Breast epithelium (tissue), 4 donors: ENCODE data around the gene SLX1A. TPM values are rescaled to one million over a fixed set of nuclear protein-coding genes. Genes with fewer than 3 reads are reported as not detected.
"Not testable (repeated sequence)": the region's sequence is repeated elsewhere in the genome, so short reads cannot be mapped to it uniquely, and the experiment has no call there.

ENCODE experiments used
- DNase-seq, 2 donors: peaks; one replicate each; pipeline ENCODE4 v3.0.0-alpha.2; 2019; ENCODE audit warnings: low spot score in 2 of 2
- H3K27ac ChIP-seq, 2 donors: fragments of 200-600 bp; sonication (generic) in 1 of 2; one replicate each; pipeline ENCODE4 v1.5.1; 2016 to 2019; ENCODE audit warnings: mild to moderate bottlenecking in 1 of 2
- H3K27me3 ChIP-seq, 2 donors: fragments of 200-600 bp; sonication (generic) in 1 of 2; one replicate each; pipeline versions ENCODE4 v1.5.1 to v1.6.0; 2017 to 2019; ENCODE audit warnings: control low read depth in 1 of 2, mild to moderate bottlenecking in 1 of 2
- H3K36me3 ChIP-seq: fragments of 200-600 bp; one replicate; pipeline ENCODE4 v1.5.1; 2019
- H3K4me1 ChIP-seq, 2 donors: fragments of 200-600 bp; sonication (generic); one replicate each; pipeline ENCODE4 v1.5.1; 2016 to 2019; ENCODE audit warnings: control low read depth in 1 of 2
- H3K4me3 ChIP-seq, 3 donors: fragments of 200-600 bp; sonication (generic); 1 replicate in 2 of 3; 2 replicates in 1 of 3; pipeline ENCODE4 v1.5.1; 2016 to 2019; ENCODE audit warnings: mild to moderate bottlenecking in 3 of 3, moderate library complexity in 2 of 3
- H3K9me3 ChIP-seq, 2 donors: fragments of 200-600 bp; sonication (generic) in 1 of 2; one replicate each; pipeline ENCODE4 v1.5.1; 2016 to 2019; ENCODE audit warnings: control low read depth in 1 of 2
- intact Hi-C: fragments of 100-400 bp; cut with DNase I; formaldehyde crosslinking; loops from one replicate; pipeline ENCODE4 v1.15.1; 2023; ENCODE audit warnings: low total_unique reads
- total RNA-seq, 3 donors: library from RNA; depleted of rRNA; stranded (reverse); fragments of >200 nt; gene quantifications; one replicate each; pipeline ENCODE4 v1.1.0, GENCODE V29; 2016

Gene SLX1A
- total RNA-seq, 3 donors from 2014 or later: 27.4 to 59.0 (median 34.7) TPM

- H3K4me3 ChIP-seq, H3K36me3 ChIP-seq, H3K9me3 ChIP-seq, H3K4me1 ChIP-seq, intact Hi-C loops, H3K27me3 ChIP-seq, H3K27ac ChIP-seq: not testable (repeated sequence)
- DNase-seq: peak in 1 of 2 donors; percentile 50
Measured at GRCh38 chr16:30207063-30207704, 13.5 kb downstream of the SLX1A start.

GRCh38 chr16:30209032-30209431 lies 15.4 kb downstream of the SLX1A start:
- H3K4me1 ChIP-seq, H3K36me3 ChIP-seq, H3K9me3 ChIP-seq, H3K27ac ChIP-seq, H3K27me3 ChIP-seq, intact Hi-C loops, H3K4me3 ChIP-seq: not testable (repeated sequence)
- DNase-seq: peak; percentile 52 to 93

- H3K27me3 ChIP-seq, H3K4me1 ChIP-seq, H3K27ac ChIP-seq, H3K36me3 ChIP-seq, intact Hi-C loops, H3K4me3 ChIP-seq, H3K9me3 ChIP-seq, DNase-seq: not testable (repeated sequence)
Measured at GRCh38 chr16:30211414-30211813, 17.7 kb downstream of the SLX1A start.

GRCh38 chr16:30217082-30217481 lies 23.4 kb downstream of the SLX1A start:
- intact Hi-C loops, H3K9me3 ChIP-seq, H3K27me3 ChIP-seq, H3K36me3 ChIP-seq, H3K27ac ChIP-seq, H3K4me3 ChIP-seq, H3K4me1 ChIP-seq: not testable (repeated sequence)
- DNase-seq: peak; percentile 14 to 37

Other genes starting within 250 kb of the SLX1A start
- gene TMEM219, start 231.8 kb upstream of the SLX1A start, total RNA-seq: 100 to 1,000 TPM; 111 to 135 (median 128) TPM
- gene TAOK2, start 220.0 kb upstream of the SLX1A start, total RNA-seq: 10 to 100 TPM; 31.8 to 51.1 (median 37.3) TPM
- 10 to 100 TPM; 10.5 to 18.2 (median 15.5) TPM for gene HIRIP3, start 198.3 kb upstream of the SLX1A start, total RNA-seq
- gene INO80E, start 197.6 kb upstream of the SLX1A start, total RNA-seq: 10 to 100 TPM; 31.8 to 39.7 (median 38.6) TPM
- gene DOC2A, start 182.8 kb upstream of the SLX1A start, total RNA-seq: 1 to 10 TPM in 2 of 3 donors, under 1 TPM in 1; 0.48 to 4.5 (median 2.3) TPM
- not detected for gene C16orf92, start 170.7 kb upstream of the SLX1A start, total RNA-seq
- gene TLCD3B, start 162.6 kb upstream of the SLX1A start, total RNA-seq: under 1 TPM in 1 of 3 donors, not detected in 2; 0.29 TPM
- gene ALDOA, start 128.1 kb upstream of the SLX1A start, total RNA-seq: 100 to 1,000 TPM; 479 to 672 (median 540) TPM
- gene PPP4C, start 117.9 kb upstream of the SLX1A start, total RNA-seq: 10 to 100 TPM; 47.7 to 55.1 (median 51.7) TPM
- gene TBX6, start 102.0 kb upstream of the SLX1A start, total RNA-seq: under 1 TPM; 0.73 to 0.98 (median 0.80) TPM
- 100 to 1,000 TPM; 106 to 143 (median 114) TPM for gene YPEL3, start 97.7 kb upstream of the SLX1A start, total RNA-seq
- gene GDPD3, start 80.3 kb upstream of the SLX1A start, total RNA-seq: 1 to 10 TPM; 1.6 to 7.3 (median 2.0) TPM
- gene MAPK3, start 70.7 kb upstream of the SLX1A start, total RNA-seq: 10 to 100 TPM; 46.5 to 82.1 (median 67.5) TPM
- 10 to 100 TPM; 24.4 to 30.9 (median 24.9) TPM for gene CORO1A, start 10.3 kb upstream of the SLX1A start, total RNA-seq
- 100 to 1,000 TPM; 125 to 267 (median 258) TPM for gene BOLA2B, start 209 bp upstream of the SLX1A start, total RNA-seq
- gene SULT1A3, start 5.4 kb downstream of the SLX1A start, total RNA-seq: 10 to 100 TPM; 12.3 to 27.0 (median 15.7) TPM
- gene NPIPB13, start 54.6 kb downstream of the SLX1A start, total RNA-seq: 10 to 100 TPM in 2 of 3 donors, 1 to 10 TPM in 1; 5.9 to 14.0 (median 10.2) TPM
- gene CD2BP2, start 161.4 kb downstream of the SLX1A start, total RNA-seq: 10 to 100 TPM; 26.2 to 47.2 (median 38.3) TPM
- gene TBC1D10B, start 176.6 kb downstream of the SLX1A start, total RNA-seq: 10 to 100 TPM; 19.0 to 22.2 (median 21.0) TPM
- gene MYL11, start 180.9 kb downstream of the SLX1A start, total RNA-seq: not detected
- 1 to 10 TPM; 1.3 to 4.6 (median 2.7) TPM for gene SEPTIN1, start 188.7 kb downstream of the SLX1A start, total RNA-seq
- gene ZNF48, start 201.5 kb downstream of the SLX1A start, total RNA-seq: 1 to 10 TPM; 4.8 to 9.5 (median 6.2) TPM
- 10 to 100 TPM; 21.1 to 29.2 (median 22.2) TPM for gene ZNF771, start 213.7 kb downstream of the SLX1A start, total RNA-seq
- gene DCTPP1, start 236.2 kb downstream of the SLX1A start, total RNA-seq: 10 to 100 TPM; 11.2 to 25.6 (median 20.1) TPM